ENCODE measurements around the gene NFATC4.
"Not testable (repeated sequence)": the region's sequence is repeated elsewhere in the genome, so short reads cannot be mapped to it uniquely, and the experiment has no call there.

NFATC4 gene

DNA sequence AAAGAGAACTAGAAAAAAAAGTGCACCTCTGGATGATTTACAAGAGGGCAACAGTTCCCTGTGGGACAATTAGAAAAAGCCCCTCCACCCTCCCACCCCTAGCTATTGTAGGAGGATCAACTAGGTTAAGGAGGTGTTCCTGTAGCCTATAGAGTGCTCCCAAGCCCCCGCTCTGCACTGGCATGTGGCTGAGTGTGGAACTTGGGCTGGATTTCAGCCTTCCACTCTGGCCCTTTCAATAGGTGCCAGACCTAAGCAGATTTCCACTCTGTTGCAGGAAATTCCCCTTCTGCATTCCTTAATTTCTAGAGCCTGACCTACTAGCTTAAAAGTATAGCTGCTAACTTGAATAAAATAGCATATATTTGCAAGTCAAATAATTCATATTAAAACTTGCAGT, 2.8 kb downstream of the NFATC4 start:
- H3K36me3 Mint-ChIP-seq (ENCODE audit: low read depth) = peaks cover 44% of the 10 kb centered on the region
- no peaks in the 10 kb centered on the region for H3K27me3 Mint-ChIP-seq (ENCODE audit: low read depth)
- no peaks in the 10 kb centered on the region for H3K9me3 Mint-ChIP-seq
- peaks cover 48% of the 10 kb centered on the region for H3K4me1 Mint-ChIP-seq
- peak overlapping the region; percentile 73 to 96 (median 89) for H3K27ac Mint-ChIP-seq
- TF ChIP-seq, protein P1, sequence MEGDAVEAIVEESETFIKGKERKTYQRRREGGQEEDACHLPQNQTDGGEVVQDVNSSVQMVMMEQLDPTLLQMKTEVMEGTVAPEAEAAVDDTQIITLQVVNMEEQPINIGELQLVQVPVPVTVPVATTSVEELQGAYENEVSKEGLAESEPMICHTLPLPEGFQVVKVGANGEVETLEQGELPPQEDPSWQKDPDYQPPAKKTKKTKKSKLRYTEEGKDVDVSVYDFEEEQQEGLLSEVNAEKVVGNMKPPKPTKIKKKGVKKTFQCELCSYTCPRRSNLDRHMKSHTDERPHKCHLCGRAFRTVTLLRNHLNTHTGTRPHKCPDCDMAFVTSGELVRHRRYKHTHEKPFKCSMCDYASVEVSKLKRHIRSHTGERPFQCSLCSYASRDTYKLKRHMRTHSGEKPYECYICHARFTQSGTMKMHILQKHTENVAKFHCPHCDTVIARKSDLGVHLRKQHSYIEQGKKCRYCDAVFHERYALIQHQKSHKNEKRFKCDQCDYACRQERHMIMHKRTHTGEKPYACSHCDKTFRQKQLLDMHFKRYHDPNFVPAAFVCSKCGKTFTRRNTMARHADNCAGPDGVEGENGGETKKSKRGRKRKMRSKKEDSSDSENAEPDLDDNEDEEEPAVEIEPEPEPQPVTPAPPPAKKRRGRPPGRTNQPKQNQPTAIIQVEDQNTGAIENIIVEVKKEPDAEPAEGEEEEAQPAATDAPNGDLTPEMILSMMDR (IDR thresholded peaks at IDR 0.05; ENCODE audit: unreplicated experiment in 3 of 3) = no peak
- peak overlapping the region; percentile 72 to 87 (median 83) for H3K4me3 Mint-ChIP-seq

DNA sequence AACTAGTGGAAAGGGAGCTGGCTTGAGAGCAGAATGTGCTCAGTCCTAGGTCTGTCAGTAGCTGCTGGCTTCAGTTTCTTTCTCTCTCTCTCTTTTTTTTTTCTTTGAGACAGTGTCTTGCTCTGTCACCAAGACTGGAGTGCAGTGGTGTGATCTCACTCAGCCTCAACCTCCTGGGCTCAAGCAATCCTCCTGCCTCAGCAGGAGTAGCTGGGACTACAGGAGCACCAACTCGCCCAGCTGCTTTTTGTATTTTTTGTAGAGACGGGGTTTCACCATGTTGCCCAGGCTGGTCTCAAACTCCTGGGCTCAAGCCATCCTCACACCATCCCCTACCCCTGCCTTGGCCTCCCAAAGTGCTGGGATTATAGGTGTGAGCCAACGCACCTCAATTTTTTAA, 3.6 kb downstream of the NFATC4 start:
- Mint-ChIP-seq H3K27ac (peak overlapping the region; percentile 73 to 96 (median 89)), H3K4me1 (peaks cover 43% of the 10 kb centered on the region), H3K36me3 (ENCODE audit: low read depth) (peaks cover 46% of the 10 kb centered on the region), H3K4me3 (peak overlapping the region; percentile 72 to 87 (median 83))
- not testable (repeated sequence) for H3K27me3 Mint-ChIP-seq (ENCODE audit: low read depth); H3K9me3 Mint-ChIP-seq

DNA sequence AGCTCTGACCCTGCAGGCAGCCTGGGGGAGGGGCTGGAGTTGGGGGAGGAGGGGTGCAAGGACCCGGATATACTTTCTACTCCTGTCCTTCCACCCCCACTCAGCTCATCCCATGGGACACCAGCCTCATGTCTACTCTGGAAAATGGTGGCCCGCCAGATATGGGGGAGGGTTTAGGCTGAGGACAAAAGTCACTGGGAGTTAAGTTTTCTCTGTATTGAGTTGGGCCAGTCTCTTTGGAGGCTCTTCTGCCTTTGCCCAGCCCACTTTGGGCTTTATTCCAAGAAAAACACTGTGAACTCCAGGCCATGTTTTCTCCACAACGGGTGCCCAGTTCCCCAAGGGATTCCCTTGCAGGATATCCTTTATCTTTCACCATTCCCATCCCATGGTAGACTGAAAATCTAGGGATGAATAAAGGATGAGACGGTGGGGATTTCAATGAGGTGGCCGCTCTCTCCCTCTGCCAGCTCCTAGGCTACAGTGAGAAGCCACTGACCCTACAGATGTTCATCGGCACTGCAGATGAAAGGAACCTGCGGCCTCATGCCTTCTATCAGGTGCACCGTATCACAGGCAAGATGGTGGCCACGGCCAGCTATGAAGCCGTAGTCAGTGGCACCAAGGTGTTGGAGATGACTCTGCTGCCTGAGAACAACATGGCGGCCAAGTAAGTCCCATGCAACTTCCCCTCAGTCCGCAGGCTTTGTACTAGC, 4.9 kb downstream of the NFATC4 start:
- H3K27me3 Mint-ChIP-seq (ENCODE audit: low read depth) = no peaks in the 10 kb centered on the region
- peaks cover 53% of the 10 kb centered on the region for H3K36me3 Mint-ChIP-seq (ENCODE audit: low read depth)
- peak overlapping the region; percentile 73 to 96 (median 89) for H3K27ac Mint-ChIP-seq
- TF ChIP-seq, protein P1 (IDR thresholded peaks at IDR 0.05; ENCODE audit: unreplicated experiment in 3 of 3) = no peak
- no peaks in the 10 kb centered on the region for H3K9me3 Mint-ChIP-seq
- peak overlapping the region in 2 of 3 experiments; percentile 57 to 87 for H3K4me3 Mint-ChIP-seq
- peaks cover 39% of the 10 kb centered on the region for H3K4me1 Mint-ChIP-seq

DNA sequence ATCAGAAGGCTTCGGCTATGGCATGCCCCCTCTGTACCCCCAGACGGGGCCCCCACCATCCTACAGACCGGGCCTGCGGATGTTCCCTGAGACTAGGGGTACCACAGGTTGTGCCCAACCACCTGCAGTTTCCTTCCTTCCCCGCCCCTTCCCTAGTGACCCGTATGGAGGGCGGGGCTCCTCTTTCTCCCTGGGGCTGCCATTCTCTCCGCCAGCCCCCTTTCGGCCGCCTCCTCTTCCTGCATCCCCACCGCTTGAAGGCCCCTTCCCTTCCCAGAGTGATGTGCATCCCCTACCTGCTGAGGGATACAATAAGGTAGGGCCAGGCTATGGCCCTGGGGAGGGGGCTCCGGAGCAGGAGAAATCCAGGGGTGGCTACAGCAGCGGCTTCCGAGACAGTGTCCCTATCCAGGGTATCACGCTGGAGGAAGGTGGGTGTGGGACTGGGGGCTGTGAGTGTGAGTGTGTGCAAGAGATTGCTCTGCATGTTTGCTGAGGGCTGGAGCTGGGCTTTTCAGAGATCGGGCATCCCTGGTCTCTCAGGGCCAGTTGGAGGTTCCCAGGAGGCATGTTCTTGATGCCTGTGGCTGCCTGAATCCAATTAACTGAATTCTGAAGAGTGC, 8.6 kb downstream of the NFATC4 start:
- H3K4me3 Mint-ChIP-seq = no peak overlapping the region
- no peaks in the 10 kb centered on the region for H3K9me3 Mint-ChIP-seq
- peak overlapping the region in 2 of 3 experiments; percentile 35 to 50 for H3K27ac Mint-ChIP-seq

DNA sequence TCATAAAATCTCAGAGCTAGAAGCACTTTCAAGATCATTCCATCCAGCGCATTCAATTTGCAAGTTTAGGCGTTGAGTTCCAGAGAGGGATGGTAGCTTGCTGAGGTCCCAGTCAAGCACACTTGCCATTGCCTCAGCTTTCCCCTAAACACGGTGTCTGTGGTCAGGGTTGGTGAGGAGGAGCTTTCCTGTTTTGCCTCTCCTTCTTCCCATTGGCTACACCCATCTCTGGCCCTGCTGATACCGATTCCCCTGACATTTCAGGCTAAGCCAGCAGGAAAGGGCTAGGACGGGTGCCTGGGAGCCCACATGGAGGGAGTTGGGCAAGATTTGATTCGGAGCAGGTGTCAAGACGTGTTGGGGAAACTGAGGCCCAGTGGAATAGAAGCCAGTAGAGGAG, 9.1 kb downstream of the NFATC4 start:
- H3K27ac Mint-ChIP-seq = peak overlapping the region in 2 of 3 experiments; percentile 35 to 50
- TF ChIP-seq, protein P1 (IDR thresholded peaks at IDR 0.05; ENCODE audit: unreplicated experiment in 3 of 3) = no peak
- H3K4me3 Mint-ChIP-seq = no peak overlapping the region
- H3K27me3 Mint-ChIP-seq (ENCODE audit: low read depth) = no peaks in the 10 kb centered on the region
- H3K36me3 Mint-ChIP-seq (ENCODE audit: low read depth) = peaks cover 43% of the 10 kb centered on the region
- H3K4me1 Mint-ChIP-seq = peaks cover 34% of the 10 kb centered on the region
- no peaks in the 10 kb centered on the region for H3K9me3 Mint-ChIP-seq

More for the DNA sequence above, 8.6 kb downstream of the NFATC4 start:
- TF ChIP-seq, protein P1 (IDR thresholded peaks at IDR 0.05; ENCODE audit: unreplicated experiment in 3 of 3) = no peak
- no peaks in the 10 kb centered on the region for H3K27me3 Mint-ChIP-seq (ENCODE audit: low read depth)
- H3K36me3 Mint-ChIP-seq (ENCODE audit: low read depth) = peaks cover 46% of the 10 kb centered on the region
- peaks cover 32% of the 10 kb centered on the region for H3K4me1 Mint-ChIP-seq

DNA sequence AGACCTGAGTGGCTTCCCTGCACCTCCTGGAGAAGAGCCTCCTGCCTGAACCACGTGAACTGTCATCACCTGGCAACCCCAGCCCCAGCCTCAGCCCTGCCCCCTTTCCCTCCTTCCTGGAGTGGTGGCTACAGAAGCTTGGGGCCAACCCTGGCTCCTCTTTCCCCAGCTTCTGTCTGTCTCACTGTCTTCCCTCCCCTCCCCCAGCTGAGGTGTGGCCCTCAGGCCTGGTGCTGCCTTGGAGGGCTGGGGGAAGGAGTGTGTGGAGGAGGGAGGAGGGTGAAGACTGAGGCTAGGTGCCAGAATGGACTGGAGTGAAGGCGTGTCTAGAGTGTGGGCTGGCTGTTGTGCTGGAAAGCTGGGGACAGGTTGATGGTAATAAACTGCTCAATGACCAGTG, 9.7 kb downstream of the NFATC4 start:
- Mint-ChIP-seq H3K27ac (peak overlapping the region in 1 of 3 experiments; percentile 35), H3K4me1 (peaks cover 34% of the 10 kb centered on the region), H3K36me3 (ENCODE audit: low read depth) (peaks cover 37% of the 10 kb centered on the region), H3K27me3 (ENCODE audit: low read depth) (no peaks in the 10 kb centered on the region), H3K9me3 (no peaks in the 10 kb centered on the region), H3K4me3 (no peak overlapping the region)
- TF ChIP-seq, protein P1 (IDR thresholded peaks at IDR 0.05; ENCODE audit: unreplicated experiment in 3 of 3) = no peak
